GM21717 (cell line): Measurements from ENCODE around the gene QPRT.
"Not testable (repeated sequence)": the region's sequence is repeated elsewhere in the genome, so short reads cannot be mapped to it uniquely, and the experiment has no call there.

Experiments
- ATAC-seq: cut with Tn5 transposase; IDR thresholded peaks from one replicate; pipeline ENCODE4 v1.9.1; 2021; ENCODE audit warnings: mild to moderate bottlenecking, moderate library complexity; ENCODE audit not compliant: unreplicated experiment

Gene QPRT

GRCh38 chr16:29714396-29714795 is 35.4 kb downstream of the QPRT start:
- no peak for ATAC-seq

- ATAC-seq: no peak
Measured at GRCh38 chr16:29714972-29715371, 36.0 kb downstream of the QPRT start.

DNA sequence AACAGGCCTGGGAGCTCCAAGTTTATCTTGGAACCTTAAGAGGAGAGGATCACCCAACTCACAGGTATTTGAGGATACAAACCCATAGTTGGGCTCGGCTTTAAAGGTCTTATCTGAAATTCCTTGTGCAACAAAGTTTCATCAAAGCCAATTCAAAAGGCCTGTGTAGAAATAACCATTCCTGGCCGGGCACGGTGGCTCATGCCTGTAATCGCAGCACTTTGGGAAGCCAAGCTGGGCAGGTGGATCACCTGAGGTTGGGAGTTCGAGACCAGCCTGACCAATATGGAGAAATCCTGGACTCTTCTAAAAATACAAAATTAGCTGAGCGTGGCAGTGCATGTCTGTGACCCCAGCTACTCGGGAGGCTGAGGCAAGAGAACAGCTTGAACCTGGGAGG is 38.1 kb downstream of the QPRT start:
- no peak for ATAC-seq

- no peak for ATAC-seq
Measured at GRCh38 chr16:29719063-29719462, 40.1 kb downstream of the QPRT start.

GRCh38 chr16:29720703-29721102 is 41.7 kb downstream of the QPRT start:
- ATAC-seq: no peak

GRCh38 chr16:29721167-29721879 is 42.3 kb downstream of the QPRT start:
- ATAC-seq: not testable (repeated sequence)

- ATAC-seq: no peak
Measured at GRCh38 chr16:29726845-29727377, 47.9 kb downstream of the QPRT start.

GRCh38 chr16:29727452-29727851 is 48.5 kb downstream of the QPRT start:
- ATAC-seq: no peak

GRCh38 chr16:29729116-29729521 is 50.1 kb downstream of the QPRT start:
- ATAC-seq: no peak

DNA sequence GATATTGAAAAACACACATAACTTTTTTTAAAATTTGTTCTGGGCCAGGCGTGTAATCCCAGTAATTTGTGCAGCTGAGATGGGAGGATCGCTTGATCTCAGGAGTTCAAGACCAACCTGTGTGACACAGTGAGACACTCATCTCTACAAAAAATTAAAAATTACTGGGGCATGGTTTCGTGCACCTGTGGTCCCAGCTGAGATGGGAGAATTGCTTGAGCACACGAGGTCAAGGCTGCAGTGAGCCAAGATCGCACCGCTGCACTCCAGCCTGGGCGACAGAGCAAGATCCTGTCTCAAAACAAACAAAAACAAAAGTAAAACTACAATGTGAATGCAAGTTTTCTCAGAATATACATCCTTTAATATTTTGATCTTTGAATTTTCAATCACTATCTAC is 51.7 kb downstream of the QPRT start:
- no peak for ATAC-seq

- ATAC-seq: peak; percentile 59
Measured at GRCh38 chr16:29731768-29732601, 53.0 kb downstream of the QPRT start.

- no peak for ATAC-seq
Measured at GRCh38 chr16:29734786-29735185, 55.8 kb downstream of the QPRT start.

- no peak for ATAC-seq
Measured at GRCh38 chr16:29736112-29736511, 57.1 kb downstream of the QPRT start.

DNA sequence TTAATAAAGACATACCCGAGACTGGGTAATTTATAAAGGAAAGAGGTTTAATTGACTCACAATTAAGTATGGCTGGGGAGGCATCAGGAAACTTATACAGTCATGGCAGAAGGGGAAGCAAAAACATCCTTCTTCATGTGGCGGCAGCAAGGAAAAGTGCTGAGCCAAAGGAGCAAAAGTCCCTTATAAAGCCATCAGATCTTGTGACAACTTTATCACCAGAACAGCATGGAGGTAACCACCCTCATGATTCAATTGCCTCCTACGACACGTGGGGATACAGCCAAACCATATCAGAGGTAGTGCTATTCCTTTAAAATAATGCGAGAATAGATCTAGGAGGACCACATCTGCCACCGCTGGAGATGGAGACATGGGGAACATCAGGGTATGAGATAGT is 57.8 kb downstream of the QPRT start:
- no peak for ATAC-seq

- ATAC-seq: no peak
Measured at GRCh38 chr16:29737713-29738112, 58.7 kb downstream of the QPRT start.

DNA sequence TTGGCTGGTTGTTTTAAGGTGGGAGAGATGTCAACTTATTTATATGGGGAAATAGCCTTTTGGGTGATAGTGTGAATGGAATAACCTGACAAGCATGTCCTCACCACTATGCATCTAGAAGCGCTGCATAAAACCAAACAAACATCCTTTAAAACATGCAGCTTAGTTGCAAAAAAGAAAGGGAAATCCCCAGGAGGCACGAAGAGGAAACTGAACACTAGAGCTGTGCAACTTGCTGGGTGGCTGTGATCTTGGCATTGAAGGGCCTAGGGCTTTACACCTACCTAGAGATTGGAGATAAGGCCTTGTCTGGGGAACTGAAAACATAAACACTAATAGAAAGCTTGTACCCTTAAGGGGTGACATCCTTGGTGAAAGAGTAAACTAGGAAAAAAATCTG is 59.5 kb downstream of the QPRT start:
- no peak for ATAC-seq

GRCh38 chr16:29739927-29740629 is 61.1 kb downstream of the QPRT start:
- not testable (repeated sequence) for ATAC-seq

- not testable (repeated sequence) for ATAC-seq
Measured at GRCh38 chr16:29740630-29741015, 61.6 kb downstream of the QPRT start.

- no peak for ATAC-seq
Measured at GRCh38 chr16:29742683-29743275, 63.8 kb downstream of the QPRT start.

DNA sequence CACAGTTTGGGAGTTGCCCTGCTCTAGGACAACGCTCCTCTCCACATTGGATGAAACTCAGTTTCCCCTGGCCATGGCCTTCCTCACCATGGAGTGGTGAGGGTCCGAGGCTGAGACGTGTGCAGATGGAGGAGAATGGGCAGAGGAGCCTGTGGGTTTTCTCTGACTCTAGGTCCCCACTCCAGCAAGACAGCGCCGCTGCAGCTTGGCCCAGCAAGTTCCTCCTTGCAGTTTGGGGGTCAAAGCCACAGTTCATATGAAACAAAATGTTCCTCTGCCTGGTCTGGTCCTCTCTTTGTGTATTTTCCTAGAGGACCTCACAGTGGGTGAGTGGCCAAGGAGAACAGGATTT is 64.5 kb downstream of the QPRT start:
- no peak for ATAC-seq
